H1 (cell line): ENCODE measurements around the gene TMEM30A. TPM values are rescaled to one million over a fixed set of nuclear protein-coding genes. Genes with fewer than 3 reads are reported as not detected.

Source experiments
- BCL11A ChIP-seq, 2 experiments: IDR thresholded peaks; one replicate each; pipeline ENCODE4 v1.6.1; 2011; ENCODE audit warnings: low read depth in 2 of 2, low read length in 2 of 2, mild to moderate bottlenecking in 2 of 2
- CEBPB ChIP-seq: IDR thresholded peaks from 2 replicates; pipeline ENCODE4 v1.6.1; 2012; ENCODE audit warnings: low read depth, low read length
- CHD7 ChIP-seq: fragments of 300-600 bp; sonication (generic); IDR thresholded peaks from 2 replicates; pipeline ENCODE4 v1.7.1; 2012; ENCODE audit warnings: low read length, moderate library complexity, mild to moderate bottlenecking, inconsistent platforms; ENCODE audit not compliant: insufficient replicate concordance
- CTBP2 ChIP-seq: IDR thresholded peaks from 2 replicates; pipeline ENCODE4 v1.7.0; 2011; ENCODE audit warnings: borderline replicate concordance, mild to moderate bottlenecking, moderate library complexity, mixed read lengths, low read length; ENCODE audit not compliant: insufficient read depth, insufficient read length
- EP300 ChIP-seq, 2 experiments: IDR thresholded peaks; 1 replicate in 1 of 2; 2 replicates in 1 of 2; pipeline ENCODE4 v1.6.1; 2011 to 2012; ENCODE audit warnings: low read depth in 2 of 2, low read length in 2 of 2, mild to moderate bottlenecking in 2 of 2, borderline replicate concordance in 1 of 2, inconsistent platforms in 1 of 2, moderate library complexity in 1 of 2
- GTF2F1 ChIP-seq: IDR thresholded peaks from 2 replicates; pipeline ENCODE4 v1.6.1; 2012; ENCODE audit warnings: low read depth, low read length, improper control_type of control experiment, borderline replicate concordance
- RFX5 ChIP-seq: IDR thresholded peaks from 2 replicates; pipeline ENCODE4 v1.6.1; 2011; ENCODE audit warnings: low read depth, low read length, improper control_type of control experiment, borderline replicate concordance
- RXRA ChIP-seq: IDR thresholded peaks from 2 replicates; pipeline ENCODE4 v1.6.1; 2011; ENCODE audit warnings: low read depth, mild to moderate bottlenecking, low read length, moderate library complexity; ENCODE audit not compliant: insufficient read depth
- SP4 ChIP-seq: IDR thresholded peaks from 2 replicates; pipeline ENCODE4 v1.6.1; 2012; ENCODE audit warnings: low read length, inconsistent platforms
- SUZ12 ChIP-seq: fragments of 200-600 bp; sonication (generic); IDR thresholded peaks from 2 replicates; pipeline ENCODE4 v1.6.1; 2012; ENCODE audit warnings: mild to moderate bottlenecking, inconsistent platforms, low read length, moderate library complexity, mixed read lengths
- TBP ChIP-seq: IDR thresholded peaks from 2 replicates; pipeline ENCODE4 v1.6.1; 2011; ENCODE audit warnings: low read depth, low read length, improper control_type of control experiment
- polyA plus RNA-seq, 7 experiments: library from polyadenylated mRNA; depleted of rRNA in 3 of 7; stranded (reverse) in 5 of 7; unstranded in 2 of 7; fragments of >200 nt in 5 of 7; fragments of 200-250 nt in 2 of 7; gene quantifications; 1 replicate in 5 of 7; 2 replicates in 1 of 7; 4 replicates in 1 of 7; pipeline versions ENCODE4 v1.2.1 to v1.2.3, GENCODE V29; 2011 to 2013; ENCODE audit warnings: missing spikeins in 2 of 7, mixed read lengths in 2 of 7
- total RNA-seq: library from RNA; stranded (reverse); fragmentation: NEBNext Ultra II Directional; extraction: Animal tissue kit (Norgen Biotek cat#: 25700); gene quantifications from 2 replicates; pipeline ENCODE4 v1.2.1, GENCODE V29; 2021

Gene TMEM30A
- total and polyA plus RNA-seq, 2 of the 8 experiments (the other 6 are each of a cell fraction or from before 2014, with no cell fraction given) = 10.5 to 71.0 TPM

- TF ChIP-seq CHD7 (no peak), EP300 (IDR thresholded peaks at IDR 0.05; ENCODE audit: borderline replicate concordance in 1 of 2, low read depth in 2 of 2, low read length in 2 of 2) (no peak), GTF2F1 (no peak), BCL11A (IDR thresholded peaks at IDR 0.05; ENCODE audit: low read depth in 2 of 2, low read length in 2 of 2) (no peak), RXRA (no peak), TBP (no peak), RFX5 (no peak), SP4 (no peak), CTBP2 (no peak), SUZ12 (no peak), CEBPB (no peak)
Observed at GRCh38 chr6:75288023-75288422, 3.4 kb upstream of the TMEM30A start (continued).
